GM23248 (cell line): ENCODE results near the gene LGALS1. TPM values are rescaled to one million over a fixed set of nuclear protein-coding genes. Genes with fewer than 3 reads are reported as not detected.

ENCODE experiments used
- DNase-seq: peaks from one replicate; pipeline ENCODE4 v3.0.0-alpha.2; 2015
- H2AFZ ChIP-seq: fragments of 200-600 bp; sonication (generic); 2 replicates; pipeline ENCODE4 v1.6.1; 2016; ENCODE audit warnings: antibody characterized with exemption
- H3F3A ChIP-seq: fragments of 200-600 bp; sonication (generic); 2 replicates; pipeline ENCODE4 v1.6.1; 2016; ENCODE audit warnings: mild to moderate bottlenecking, antibody characterized with exemption, mixed run types; ENCODE audit not compliant: insufficient read depth
- H3K27ac ChIP-seq: fragments of 200-600 bp; sonication (generic); 2 replicates; pipeline ENCODE4 v1.5.1; 2016; ENCODE audit warnings: mild to moderate bottlenecking
- H3K27me3 ChIP-seq: fragments of 200-600 bp; sonication (generic); replicated peaks from 2 replicates; pipeline ENCODE4 v1.6.1; 2016; ENCODE audit warnings: mild to moderate bottlenecking; ENCODE audit not compliant: insufficient read depth
- H3K36me3 ChIP-seq: fragments of 200-600 bp; sonication (generic); 2 replicates; pipeline ENCODE4 v1.6.1; 2016; ENCODE audit warnings: low read depth, mild to moderate bottlenecking
- H3K4me1 ChIP-seq: fragments of 200-600 bp; sonication (generic); 2 replicates; pipeline ENCODE4 v1.6.1; 2016; ENCODE audit warnings: mild to moderate bottlenecking; ENCODE audit not compliant: insufficient read depth
- H3K4me2 ChIP-seq: fragments of 200-600 bp; sonication (generic); one replicate; pipeline ENCODE4 v1.6.1; 2016; ENCODE audit warnings: mild to moderate bottlenecking; ENCODE audit not compliant: unreplicated experiment
- H3K4me3 ChIP-seq: fragments of 200-600 bp; sonication (generic); 2 replicates; pipeline ENCODE4 v1.5.1; 2016; ENCODE audit warnings: mild to moderate bottlenecking
- H3K79me2 ChIP-seq: fragments of 200-600 bp; sonication (generic); 2 replicates; pipeline ENCODE4 v1.6.1; 2016; ENCODE audit warnings: mild to moderate bottlenecking; ENCODE audit not compliant: insufficient read depth
- H3K9ac ChIP-seq: fragments of 200-600 bp; sonication (generic); 2 replicates; pipeline ENCODE4 v1.6.1; 2016; ENCODE audit warnings: mild to moderate bottlenecking
- H3K9me2 ChIP-seq: fragments of 200-600 bp; sonication (generic); 2 replicates; pipeline ENCODE4 v1.6.1; 2016; ENCODE audit warnings: mixed run types, mild to moderate bottlenecking, moderate library complexity; ENCODE audit not compliant: insufficient read depth
- H3K9me3 ChIP-seq: fragments of 200-600 bp; sonication (generic); one replicate; pipeline ENCODE4 v1.6.1; 2017; ENCODE audit warnings: low read depth
- H4K20me1 ChIP-seq: fragments of 200-600 bp; sonication (generic); 2 replicates; pipeline ENCODE4 v1.6.0; 2016; ENCODE audit not compliant: insufficient read depth
- EZH2 ChIP-seq: fragments of 200-600 bp; sonication (generic); IDR thresholded peaks from 2 replicates; pipeline ENCODE4 v1.6.1; 2018; ENCODE audit warnings: antibody characterized with exemption, mild to moderate bottlenecking; ENCODE audit not compliant: insufficient read depth, poor library complexity, severe bottlenecking
- EZH2phosphoT487 ChIP-seq: fragments of 200-600 bp; sonication (generic); IDR thresholded peaks from 2 replicates; pipeline ENCODE4 v1.6.1; 2018; ENCODE audit warnings: antibody characterized with exemption, moderate library complexity, mild to moderate bottlenecking, low read depth; ENCODE audit not compliant: insufficient read depth
- WGBS, 2 experiments: methylation state at CpG; one replicate each; pipeline ENCODE4 v1.1.6; 2015 to 2017; ENCODE audit warnings: low lambda C conversion rate in 2 of 2, low coverage in 1 of 2; ENCODE audit errors: missing lambda C conversion rate in 2 of 2; 5-methylcytosine and 5-hydroxymethylcytosine counted together
- in situ Hi-C: fragments of 300-500 bp; cut with MboI; formaldehyde crosslinking; loops from 2 replicates; pipeline ENCODE4 v1.15.0; 2020
- polyA plus RNA-seq: library from polyadenylated mRNA; unstranded; fragments of >200 nt; fragmentation: Nextera tagmentation; extraction: Ambion mirVana; gene quantifications from 2 replicates; pipeline ENCODE4 v1.2.1, GENCODE V29; 2016
- total RNA-seq: library from RNA; depleted of rRNA; stranded (reverse); fragments of >200 nt; shearing (Covaris generic); gene quantifications from 2 replicates; pipeline ENCODE4 v1.2.3, GENCODE V29; 2014

LGALS1 gene
- total and polyA plus RNA-seq, 2 experiments from 2014 or later = 5,290 to 6,984 TPM

DNA sequence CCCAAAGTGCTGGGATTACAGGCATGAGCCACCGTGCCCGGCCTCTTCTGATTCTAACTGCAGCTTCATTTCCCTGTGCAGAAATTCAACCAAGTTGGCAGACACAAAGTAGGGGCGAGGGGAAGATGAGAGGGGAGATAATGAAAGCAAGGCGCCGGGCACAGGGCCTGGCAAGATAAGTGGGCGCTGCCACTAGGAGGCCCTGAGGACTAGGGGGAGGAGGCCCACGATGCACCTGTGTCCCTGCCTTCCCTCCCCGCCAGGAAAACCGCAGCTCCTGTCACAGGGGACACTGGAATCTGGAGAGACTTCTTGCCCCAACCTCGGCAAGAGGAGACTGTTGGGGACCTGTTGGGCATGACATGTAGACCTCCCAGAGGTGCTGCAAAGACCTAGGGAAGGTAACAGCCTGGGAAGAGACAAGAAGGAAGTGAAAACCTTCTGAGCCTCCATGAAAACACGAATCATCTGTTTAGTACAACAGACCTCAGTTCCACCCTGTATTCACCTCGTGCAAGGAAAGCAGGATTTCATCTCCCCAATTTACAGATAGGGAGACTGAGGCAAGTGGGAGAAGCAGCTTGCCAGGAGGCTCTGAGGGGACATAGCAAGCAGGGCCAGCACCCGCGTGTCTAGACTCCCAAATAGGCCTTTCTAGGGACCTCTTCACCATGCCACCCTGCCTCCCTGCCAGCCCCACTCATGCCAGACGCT lies 3.1 kb upstream of the LGALS1 start:
- TF ChIP-seq EZH2 (no peak), EZH2phosphoT487 (no peak)
- in situ Hi-C loops = no loop called here
- Histone ChIP-seq H3K9me2 (no peaks in the 10 kb centered on the region), H3K36me3 (peaks cover 1% of the 10 kb centered on the region; the same call in 1 of the 2 replicates), H2AFZ (no peak overlapping the region), H3K9ac (no peak overlapping the region), H3F3A (peaks cover 6% of the 10 kb centered on the region), H3K79me2 (peaks cover 33% of the 10 kb centered on the region), H3K4me3 (no peak overlapping the region), H3K27me3 (no peaks in the 10 kb centered on the region), H3K27ac (no peak overlapping the region), H3K9me3 (no peaks in the 10 kb centered on the region), H3K4me2 (no peak overlapping the region), H3K4me1 (peaks cover 13% of the 10 kb centered on the region), H4K20me1 (no peaks in the 10 kb centered on the region)
- DNase-seq = no peak
- WGBS, 2 experiments = 92 to 93% methylated on average over 15 of the region's 15 CpGs

DNA sequence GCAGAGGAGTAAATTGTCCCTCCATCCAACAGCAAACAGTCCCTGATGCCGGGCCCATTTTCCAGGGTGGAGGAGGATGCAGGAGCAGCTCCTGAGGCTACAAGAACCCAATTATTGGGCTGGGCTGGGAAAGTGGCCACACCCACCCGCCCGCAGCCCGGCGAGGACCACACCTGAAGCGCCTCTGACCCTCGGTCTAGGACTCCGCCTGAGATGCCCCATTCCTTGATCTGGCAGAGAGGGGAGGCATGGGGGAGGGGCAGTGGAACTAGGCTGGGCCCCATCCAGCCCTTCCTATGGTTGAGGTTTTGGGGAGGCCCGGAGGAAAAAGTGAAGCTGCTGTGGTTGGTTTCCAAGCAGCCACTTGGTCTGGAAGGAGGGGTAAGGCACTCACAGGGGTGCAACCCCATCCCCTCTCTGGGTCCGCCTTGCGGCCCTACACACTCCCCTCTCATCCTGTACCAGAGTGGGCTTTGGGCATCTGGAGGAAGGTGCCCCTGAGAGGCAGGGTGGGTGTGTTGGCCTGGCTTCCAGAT lies 2.4 kb upstream of the LGALS1 start:
- Histone ChIP-seq H3K27ac (no peak overlapping the region), H3K4me2 (no peak overlapping the region), H2AFZ (no peak overlapping the region), H3K9ac (no peak overlapping the region), H3K4me1 (peaks cover 14% of the 10 kb centered on the region), H3K9me3 (no peaks in the 10 kb centered on the region), H3K27me3 (no peaks in the 10 kb centered on the region), H3K9me2 (no peaks in the 10 kb centered on the region), H3F3A (peaks cover 9% of the 10 kb centered on the region), H3K4me3 (no peak overlapping the region), H4K20me1 (peaks cover 3% of the 10 kb centered on the region; the same call in 1 of the 2 replicates), H3K36me3 (peaks cover 8% of the 10 kb centered on the region), H3K79me2 (peaks cover 33% of the 10 kb centered on the region)
- no peak for DNase-seq
- TF ChIP-seq EZH2 = no peak
- no peak for TF ChIP-seq EZH2phosphoT487
- in situ Hi-C loops = no loop called here
- WGBS, 2 experiments = 73 to 78% methylated on average over 11 of the region's 11 CpGs

DNA sequence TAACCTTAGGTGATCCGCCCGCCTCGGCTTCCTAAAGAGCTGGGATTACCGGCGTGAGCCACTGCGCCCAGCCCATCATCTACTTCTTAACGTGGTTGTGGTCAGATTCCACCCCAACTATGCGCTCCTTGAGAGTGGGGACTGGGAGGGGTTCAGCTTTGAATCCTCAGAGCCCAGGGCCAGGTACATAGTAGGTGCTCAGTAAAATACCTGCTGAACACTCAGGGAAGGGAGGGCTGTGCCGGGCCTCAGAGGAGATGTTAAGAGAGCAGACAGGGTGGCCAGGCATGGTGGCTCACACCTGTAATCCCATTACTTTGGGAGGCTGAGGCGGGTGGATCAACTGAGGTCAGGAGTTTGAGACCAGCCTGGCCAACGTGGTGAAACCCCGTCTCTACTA lies 1.2 kb upstream of the LGALS1 start:
- H3K9ac ChIP-seq = peak overlapping the region; percentile 85
- peaks cover 14% of the 10 kb centered on the region for H3K4me1 ChIP-seq
- 73 to 79% methylated on average over 12 of the region's 12 CpGs for WGBS, 2 experiments
- no peaks in the 10 kb centered on the region for H3K9me2 ChIP-seq
- in situ Hi-C loops = no loop called here
- no peak overlapping the region for H2AFZ ChIP-seq
- no peak overlapping the region for H3K4me3 ChIP-seq
- peaks cover 14% of the 10 kb centered on the region for H3K36me3 ChIP-seq
- no peaks in the 10 kb centered on the region for H3K27me3 ChIP-seq
- peaks cover 8% of the 10 kb centered on the region; the same call in 1 of the 2 replicates for H4K20me1 ChIP-seq
- peak overlapping the region; percentile 67 for H3K4me2 ChIP-seq
- no peak for DNase-seq
- H3K79me2 ChIP-seq = peaks cover 33% of the 10 kb centered on the region
- peak overlapping the region; percentile 82 for H3K27ac ChIP-seq
- H3F3A ChIP-seq = peaks cover 17% of the 10 kb centered on the region
- TF ChIP-seq EZH2phosphoT487 (no peak), EZH2 (no peak)
- no peaks in the 10 kb centered on the region for H3K9me3 ChIP-seq

DNA sequence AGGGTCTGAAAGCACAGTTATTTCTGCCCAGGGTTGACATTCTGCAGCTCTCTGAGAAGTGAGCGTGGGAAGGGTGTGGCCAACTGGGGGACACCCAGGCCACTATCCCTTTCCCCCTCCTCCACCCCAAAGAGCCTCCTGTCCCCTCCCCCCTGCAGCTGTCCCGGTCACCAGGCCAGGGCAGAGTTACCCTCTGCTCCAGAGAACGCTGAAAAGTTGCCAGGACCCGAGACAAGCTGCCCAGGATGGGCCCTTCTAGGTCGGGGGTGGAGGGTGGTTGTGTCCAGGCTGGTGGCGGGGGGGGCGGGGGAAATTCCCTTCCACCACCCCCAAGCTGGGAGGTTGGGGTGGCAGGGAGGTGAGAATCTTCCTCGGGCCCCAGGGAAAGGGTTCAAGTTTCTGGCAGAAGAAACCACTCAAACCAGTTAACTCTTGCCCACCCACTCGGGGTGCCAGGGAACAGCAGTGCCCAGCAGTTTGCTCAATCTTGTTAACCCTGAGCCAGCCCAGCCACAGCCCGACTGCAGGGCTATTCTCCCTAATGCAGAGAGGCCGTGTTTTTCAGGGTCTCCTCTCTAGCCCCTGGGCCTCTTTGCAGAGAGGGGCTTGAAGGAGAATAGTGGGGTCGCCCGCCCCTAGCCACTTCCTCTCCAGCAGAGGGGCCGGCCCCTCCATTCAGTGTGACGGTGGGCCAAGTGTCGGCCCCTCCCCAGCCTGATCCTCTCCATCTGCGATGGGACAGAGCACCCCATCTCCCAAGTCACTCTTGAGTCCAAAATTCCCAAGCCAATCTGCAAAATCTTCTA lies 697 bp downstream of the LGALS1 start:
- H3K79me2 ChIP-seq = peaks cover 33% of the 10 kb centered on the region
- no peaks in the 10 kb centered on the region for H3K9me3 ChIP-seq
- no peak overlapping the region for H2AFZ ChIP-seq
- no peak for TF ChIP-seq EZH2
- no peaks in the 10 kb centered on the region for H3K27me3 ChIP-seq
- 2 to 3% methylated on average over 12 to 16 of the region's 17 CpGs for WGBS, 2 experiments
- peak overlapping the region; percentile 89 for H3K4me3 ChIP-seq
- H3K4me2 ChIP-seq = peak overlapping the region; percentile 100
- H3K4me1 ChIP-seq = peaks cover 14% of the 10 kb centered on the region
- in situ Hi-C loops = no loop called here
- H3K36me3 ChIP-seq = peaks cover 19% of the 10 kb centered on the region
- peak overlapping the region; percentile 82 for H3K27ac ChIP-seq
- H3K9ac ChIP-seq = peak overlapping the region; percentile 85
- no peaks in the 10 kb centered on the region for H3K9me2 ChIP-seq
- peaks cover 8% of the 10 kb centered on the region; the same call in 1 of the 2 replicates for H4K20me1 ChIP-seq
- H3F3A ChIP-seq = peaks cover 35% of the 10 kb centered on the region
- DNase-seq = peak; percentile 68
